ENCODE measurements around the gene LIX1.
"Not testable (repeated sequence)": the region's sequence is repeated elsewhere in the genome, so short reads cannot be mapped to it uniquely, and the experiment has no call there.

The LIX1 gene

DNA sequence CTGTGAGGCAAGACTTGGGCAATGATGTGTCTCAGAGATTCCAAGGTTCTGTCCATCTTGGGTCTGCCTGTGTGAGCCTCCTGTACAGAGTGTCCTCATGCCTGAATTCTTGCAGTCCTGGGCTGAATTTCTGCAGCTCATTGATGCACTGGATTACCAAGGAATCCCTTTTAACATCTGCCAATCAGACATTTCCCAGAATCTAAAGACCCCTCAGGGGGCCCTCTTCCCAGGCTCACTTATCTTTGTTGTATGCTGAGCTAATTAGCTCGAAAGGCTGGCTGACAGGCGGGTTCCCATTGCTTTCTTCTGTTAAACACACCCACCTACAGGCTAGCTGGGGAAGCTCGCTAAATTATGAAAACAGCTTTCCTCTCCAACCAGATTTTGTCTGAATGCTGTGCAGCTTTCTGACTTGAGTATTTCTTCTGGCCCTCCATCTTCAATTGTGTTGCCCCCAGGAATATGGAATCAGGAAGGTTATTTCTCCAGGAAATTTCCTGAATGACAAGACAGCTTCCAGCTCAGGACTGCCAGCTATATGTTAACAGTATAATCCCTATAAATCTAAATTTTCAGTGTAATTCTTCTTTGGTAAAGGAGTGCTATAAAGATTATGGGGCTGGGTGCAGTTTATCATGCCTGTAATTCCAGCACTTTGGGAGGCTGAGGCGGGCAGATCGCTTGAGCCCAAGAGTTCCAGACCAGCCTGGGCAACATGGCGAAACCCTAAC lies at the start of gene LIX1:
Gene LIX1 (minus strand): TSS at position 91 of the 734 bp plus-strand sequence. CDS start 35 bp downstream, at position 56.
- DNase-seq: peak; percentile 13

DNA sequence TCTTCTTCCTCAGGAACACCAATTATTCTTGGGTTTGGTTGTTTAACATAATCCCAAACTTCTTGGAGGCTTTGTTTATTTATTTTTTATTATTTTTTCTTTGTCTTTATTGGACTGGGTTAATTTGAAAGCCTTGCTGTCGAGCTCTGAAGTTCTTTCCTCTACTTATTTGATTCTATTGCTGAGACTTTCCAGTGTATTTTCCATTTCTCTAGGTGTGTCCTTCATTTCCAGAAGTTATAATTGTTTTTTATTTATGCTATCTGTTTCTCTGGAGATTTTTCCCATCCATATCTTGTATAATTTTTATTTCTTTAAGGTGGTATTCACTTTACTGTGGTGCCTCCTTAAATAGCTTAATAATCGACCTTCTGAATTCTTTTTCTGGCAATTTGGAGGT lies 49.5 kb upstream of the LIX1 start:
- no peak for DNase-seq

GRCh38 chr5:97189523-97189922 lies 47.1 kb upstream of the LIX1 start:
- not testable (repeated sequence) for DNase-seq

DNA sequence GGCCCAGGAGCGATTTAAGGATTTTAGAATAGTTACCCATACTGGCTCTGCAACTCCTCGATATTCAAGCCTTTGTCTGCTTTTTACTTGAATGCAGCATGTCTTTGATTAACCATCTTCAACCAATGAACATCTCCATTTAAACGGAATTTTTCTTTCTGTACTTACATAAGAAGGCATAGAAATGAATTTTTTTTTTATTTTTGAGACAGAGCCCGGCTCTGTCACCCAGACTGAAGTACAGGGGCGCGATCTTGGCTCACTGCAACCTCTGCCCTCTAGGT lies 41.5 kb upstream of the LIX1 start:
- no peak for DNase-seq

GRCh38 chr5:97183100-97183929 lies 40.9 kb upstream of the LIX1 start, which contains the start of gene RIOK2:
RIOK2 (minus strand) TSS chr5:97183247; CDS start chr5:97183191, 56 bp downstream.
- peak; percentile 96 for DNase-seq

DNA sequence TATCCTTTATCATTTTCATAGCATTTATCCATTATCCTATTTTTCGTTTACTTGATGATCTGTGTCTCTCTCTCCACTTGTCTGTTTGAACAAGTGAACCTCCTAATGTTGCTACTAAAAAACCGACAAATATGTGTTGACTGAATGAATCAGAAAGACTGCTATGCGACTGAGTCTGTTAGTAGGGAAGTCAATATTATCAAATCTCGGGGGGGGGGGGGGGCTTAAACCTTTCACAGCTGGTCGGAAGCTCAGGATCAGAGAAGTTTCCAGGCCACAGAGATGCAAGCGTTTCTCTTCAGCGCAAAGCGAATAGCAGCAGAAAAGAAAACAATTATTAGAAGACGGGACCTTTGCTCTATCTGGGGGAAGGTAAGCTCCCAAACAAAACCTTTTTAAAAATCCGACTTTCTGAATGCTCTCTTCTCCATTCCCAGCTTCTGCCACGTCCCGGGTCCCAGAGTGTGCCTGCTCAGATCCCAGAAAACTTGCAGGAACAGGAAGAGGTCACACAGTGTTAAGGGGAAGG lies 40.2 kb upstream of the LIX1 start:
- no peak for DNase-seq

GRCh38 chr5:97181856-97182545 lies 39.6 kb upstream of the LIX1 start:
- no peak for DNase-seq

- DNase-seq: not testable (repeated sequence)
Measured at GRCh38 chr5:97179457-97179856, 37.0 kb upstream of the LIX1 start.

GRCh38 chr5:97172227-97172626 lies 29.8 kb upstream of the LIX1 start:
- no peak for DNase-seq

- no peak for DNase-seq
Measured at GRCh38 chr5:97171703-97172102, 29.3 kb upstream of the LIX1 start.

GRCh38 chr5:97167435-97167834 lies 25.0 kb upstream of the LIX1 start:
- no peak for DNase-seq

- DNase-seq: no peak
Measured at GRCh38 chr5:97165726-97166125, 23.3 kb upstream of the LIX1 start.

- no peak for DNase-seq
Measured at GRCh38 chr5:97164846-97165245, 22.4 kb upstream of the LIX1 start.

GRCh38 chr5:97163790-97164285 lies 21.4 kb upstream of the LIX1 start:
- DNase-seq: no peak

DNA sequence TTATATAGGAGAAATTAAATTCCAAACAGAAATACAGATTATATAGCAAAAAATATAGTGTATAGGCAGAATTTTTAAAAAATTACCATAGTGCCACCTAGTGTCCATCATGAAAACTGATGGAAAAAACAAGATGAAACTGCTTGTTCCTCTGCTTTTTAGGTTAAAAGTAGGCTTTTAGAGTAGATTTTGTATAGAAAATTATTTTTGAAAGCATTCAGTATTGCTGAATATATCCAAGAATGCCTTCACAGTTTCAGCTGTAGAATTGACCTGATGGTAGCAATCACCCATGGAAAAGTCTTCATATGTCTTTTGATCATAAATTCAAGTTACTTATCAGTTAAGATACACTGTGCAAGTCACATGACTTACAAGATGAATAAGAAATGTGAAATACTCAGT lies 21.0 kb upstream of the LIX1 start:
- DNase-seq: no peak

DNA sequence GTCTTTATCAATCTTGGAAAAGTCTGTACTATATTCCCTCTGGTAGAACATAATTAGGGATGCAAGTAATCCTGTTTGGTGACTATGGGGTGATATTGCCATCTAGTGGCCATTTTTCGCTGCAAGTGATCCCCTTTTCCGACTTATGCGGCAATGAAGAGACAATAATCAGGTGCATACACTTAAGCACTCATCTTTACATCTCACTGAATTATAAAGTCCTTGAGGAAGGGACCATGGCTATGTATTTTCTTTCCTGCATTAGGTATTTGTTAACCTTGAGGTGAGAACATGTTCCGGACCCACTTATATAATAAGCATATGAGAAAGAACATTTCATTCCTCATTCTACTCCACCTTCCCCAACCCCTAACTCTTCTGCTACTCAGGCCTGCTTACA lies 19.6 kb upstream of the LIX1 start:
- DNase-seq: peak; percentile 64

DNA sequence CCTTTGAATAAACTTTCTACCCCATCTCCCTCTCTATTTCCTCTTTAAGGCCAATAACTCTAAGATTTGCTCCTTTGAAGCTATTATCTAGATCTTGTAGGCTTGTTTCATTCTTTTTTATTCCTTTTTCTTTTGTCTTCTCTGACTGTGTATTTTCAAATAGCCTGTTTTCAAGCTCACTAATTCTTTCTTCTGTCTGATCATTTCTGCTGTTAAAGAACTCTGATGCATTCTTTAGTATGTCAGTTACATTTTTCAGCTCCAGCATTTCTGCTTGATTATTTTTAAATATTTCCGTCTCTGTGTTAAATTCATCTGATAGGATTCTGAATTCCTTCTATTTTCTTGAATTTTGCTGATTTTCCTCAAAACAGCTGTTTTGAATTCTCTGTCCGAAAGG lies 15.3 kb upstream of the LIX1 start:
- no peak for DNase-seq

DNA sequence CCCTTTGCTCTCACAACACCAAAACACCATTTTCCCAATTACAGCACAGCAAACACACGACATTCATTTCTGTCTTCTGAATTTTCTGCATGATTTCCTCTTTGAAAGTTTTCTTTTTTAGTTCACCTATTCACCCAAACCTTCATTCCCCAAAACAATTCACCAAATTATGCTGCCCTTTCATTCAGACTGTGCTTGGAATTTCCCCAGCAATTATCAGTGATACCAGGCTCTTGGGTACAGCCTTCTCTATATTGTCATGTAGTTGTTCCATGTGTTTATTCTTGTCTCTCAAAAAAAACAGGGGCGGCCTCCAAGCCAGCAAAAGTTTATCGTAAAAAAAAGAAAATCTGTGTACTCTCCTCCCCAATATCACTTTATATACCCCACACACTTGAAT lies 9.0 kb upstream of the LIX1 start:
- no peak for DNase-seq

DNA sequence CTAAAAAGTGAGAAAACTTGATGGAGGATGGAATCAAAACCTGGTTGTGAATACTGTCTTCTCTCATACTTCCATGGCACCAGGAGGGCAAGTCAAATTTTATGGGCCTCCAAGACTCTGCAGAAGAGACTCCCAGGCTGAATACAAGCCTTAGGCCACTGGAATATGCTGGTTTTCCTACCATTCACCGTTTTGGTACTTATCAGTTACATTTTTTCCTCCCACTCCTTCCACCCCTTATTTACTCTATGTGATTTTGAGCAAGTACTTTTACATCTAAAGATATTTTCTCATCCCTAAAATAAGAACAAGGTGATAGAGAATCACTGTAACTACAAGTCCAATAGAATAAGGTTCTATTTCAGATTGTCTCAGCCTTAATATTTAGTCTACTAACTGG lies 8.0 kb upstream of the LIX1 start:
- DNase-seq: no peak

- no peak for DNase-seq
Measured at GRCh38 chr5:97149709-97150108, 7.3 kb upstream of the LIX1 start.

GRCh38 chr5:97148288-97148687 lies 5.9 kb upstream of the LIX1 start:
- DNase-seq: no peak

DNA sequence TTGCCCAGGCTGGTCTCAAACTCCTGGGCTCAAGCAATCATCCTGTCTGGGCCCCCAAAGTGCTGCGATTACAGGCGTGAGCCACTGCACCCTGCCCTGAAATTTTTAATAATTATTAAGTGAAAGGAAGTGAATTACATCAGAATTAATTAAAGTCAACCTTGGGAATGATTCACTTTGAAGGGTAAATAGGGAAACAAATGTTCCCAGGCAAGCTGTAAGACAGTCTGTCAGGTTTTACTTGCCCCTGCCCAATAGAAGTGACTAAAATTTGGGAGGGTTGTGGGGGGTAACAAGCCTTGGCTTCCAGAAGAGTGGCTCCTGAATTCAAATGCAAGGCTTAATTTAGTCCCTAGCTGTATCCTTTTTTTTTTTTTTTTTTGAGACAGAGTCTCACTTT lies 1.3 kb upstream of the LIX1 start:
- DNase-seq: no peak

GRCh38 chr5:97141539-97141938 lies 872 bp downstream of the LIX1 start:
- DNase-seq: no peak

Data from stimulated activated CD4-positive, alpha-beta T cell treated with anti-CD3 and anti-CD28 coated beads, Interleukin-4, amount 100 ng/mL, for 24 hours (primary cell).